WTC11 (cell line): ENCODE results near the gene LRRC28. TPM values are rescaled to one million over a fixed set of nuclear protein-coding genes. Genes with fewer than 3 reads are reported as not detected.
A peak's percentile ranks its signal among the peaks of the same experiment; 100 is the strongest.

Source experiments
- ATAC-seq: fragments of 200-7000 bp; cut with Tn5 transposase; 2 replicates; pipeline ENCODE4 v1.10.0; 2021; ENCODE audit warnings: mild to moderate bottlenecking, moderate library complexity
- CTCF ChIA-PET: fragments of 300-600 bp; sonication (Branson Sonifier 250); formaldehyde crosslinking; loops from one replicate; lab custom pipeline; 2021; ENCODE audit warnings: antibody characterized with exemption; lab: Charles Lee
- POLR2A ChIA-PET: fragments of 350-600 bp; sonication (Branson Sonifier 250); formaldehyde crosslinking; loops from one replicate; lab custom pipeline; 2021; ENCODE audit warnings: antibody characterized with exemption; lab: Charles Lee
- DNase-seq: peaks from one replicate; pipeline ENCODE4 v3.0.0; 2021; ENCODE audit warnings: low spot score
- H3K27ac Mint-ChIP-seq: 2 replicates; pipeline ENCODE4 v1.8.0; 2021; ENCODE audit warnings: mixed read lengths
- H3K27me3 Mint-ChIP-seq: 2 replicates; pipeline ENCODE4 v1.8.0; 2021; ENCODE audit warnings: low read depth, mild to moderate bottlenecking, moderate library complexity, mixed read lengths
- H3K36me3 Mint-ChIP-seq: 2 replicates; pipeline ENCODE4 v1.8.0; 2021; ENCODE audit warnings: mixed read lengths
- H3K4me1 Mint-ChIP-seq: 2 replicates; pipeline ENCODE4 v1.8.0; 2022; ENCODE audit warnings: mixed read lengths
- H3K4me3 Mint-ChIP-seq: 2 replicates; pipeline ENCODE4 v1.8.0; 2021; ENCODE audit warnings: mild to moderate bottlenecking, moderate library complexity, mixed read lengths
- H3K9me3 Mint-ChIP-seq: 2 replicates; pipeline ENCODE4 v1.8.0; 2021; ENCODE audit warnings: mixed read lengths
- ATF3 ChIP-seq: sonication (generic); formaldehyde crosslinking; conservative IDR thresholded peaks from 2 replicates; pipeline ENCODE4 v1.8.1; 2022; ENCODE audit warnings: mild to moderate bottlenecking, missing genetic modification reagents
- CDX4 ChIP-seq: fragments of 250-450 bp; sonication (Bioruptor Pico); IDR thresholded peaks from 2 replicates; pipeline ENCODE4 v1.9.0; 2021; ENCODE audit warnings: moderate library complexity, mild to moderate bottlenecking, inconsistent platforms, borderline replicate concordance
- CTCF ChIP-seq: fragments of 200-600 bp; IDR thresholded peaks from 2 replicates; pipeline ENCODE4 v1.8.0; 2022; ENCODE audit warnings: antibody characterized with exemption
- FOXJ3 ChIP-seq: sonication (generic); formaldehyde crosslinking; IDR thresholded peaks from 2 replicates; pipeline ENCODE4 v1.9.0; 2021; ENCODE audit warnings: missing genetic modification reagents, mild to moderate bottlenecking, borderline replicate concordance
- MXD4 ChIP-seq: fragments of 250-450 bp; sonication (Bioruptor Pico); IDR thresholded peaks from 2 replicates; pipeline ENCODE4 v1.8.0; 2021; ENCODE audit warnings: mild to moderate bottlenecking, moderate library complexity, borderline replicate concordance
- NFATC4 ChIP-seq: fragments of 250-450 bp; sonication (Bioruptor Pico); IDR thresholded peaks from 2 replicates; pipeline ENCODE4 v1.9.0; 2021; ENCODE audit warnings: mild to moderate bottlenecking
- NFE2L1 ChIP-seq: sonication (generic); formaldehyde crosslinking; IDR thresholded peaks from 2 replicates; pipeline ENCODE4 v1.8.1; 2023; ENCODE audit warnings: missing genetic modification reagents
- SMAD3 ChIP-seq: sonication (generic); formaldehyde crosslinking; IDR thresholded peaks from 2 replicates; pipeline ENCODE4 v1.8.0; 2022; ENCODE audit warnings: missing genetic modification reagents, mild to moderate bottlenecking, borderline replicate concordance
- TEAD1 ChIP-seq: sonication (generic); formaldehyde crosslinking; IDR thresholded peaks from 2 replicates; pipeline ENCODE4 v1.8.0; 2022; ENCODE audit warnings: mild to moderate bottlenecking, missing genetic modification reagents
- TEAD4 ChIP-seq: sonication (generic); formaldehyde crosslinking; IDR thresholded peaks from 2 replicates; pipeline ENCODE4 v1.8.0; 2022; ENCODE audit warnings: mild to moderate bottlenecking, missing genetic modification reagents
- TP53 ChIP-seq: sonication (generic); formaldehyde crosslinking; IDR thresholded peaks from 2 replicates; pipeline ENCODE4 v1.8.1; 2023; ENCODE audit warnings: mild to moderate bottlenecking, missing genetic modification reagents
- ZNF121 ChIP-seq: sonication (generic); formaldehyde crosslinking; IDR thresholded peaks from 2 replicates; pipeline ENCODE4 v1.8.0; 2023; ENCODE audit warnings: missing genetic modification reagents
- ZNF232 ChIP-seq: sonication (generic); formaldehyde crosslinking; IDR thresholded peaks from 2 replicates; pipeline ENCODE4 v1.8.0; 2022; ENCODE audit warnings: mild to moderate bottlenecking, missing genetic modification reagents
- ZNF423 ChIP-seq: fragments of 250-450 bp; sonication (Bioruptor Pico); IDR thresholded peaks from 2 replicates; pipeline ENCODE4 v2.1.2; 2022; ENCODE audit warnings: mild to moderate bottlenecking, moderate library complexity
- ZNF671 ChIP-seq: fragments of 250-450 bp; sonication (Bioruptor Pico); IDR thresholded peaks from 2 replicates; pipeline ENCODE4 v1.8.0; 2021; ENCODE audit warnings: mild to moderate bottlenecking
- total RNA-seq: library from RNA; stranded (reverse); gene quantifications from 3 replicates; pipeline ENCODE4 v1.2.3, GENCODE V29; 2021
- TF ChIP-seq, protein P1 (sequence below): sonication (generic); formaldehyde crosslinking; IDR thresholded peaks from 2 replicates; pipeline ENCODE4 v1.8.1; 2022; ENCODE audit warnings: low read depth, mild to moderate bottlenecking, moderate library complexity, missing genetic modification reagents, borderline replicate concordance
- TF ChIP-seq, protein P2 (sequence below): sonication (generic); formaldehyde crosslinking; IDR thresholded peaks from 2 replicates; pipeline ENCODE4 v1.8.1; 2022; ENCODE audit warnings: missing genetic modification reagents, borderline replicate concordance
- TF ChIP-seq, protein P3 (sequence below): fragments of 250-450 bp; sonication (Bioruptor Pico); conservative IDR thresholded peaks from 2 replicates; pipeline ENCODE4 v1.9.0; 2021; ENCODE audit warnings: mild to moderate bottlenecking
- TF ChIP-seq, protein P4 (sequence below): fragments of 250-450 bp; sonication (Bioruptor Pico); IDR thresholded peaks from 2 replicates; pipeline ENCODE4 v1.8.0; 2021; ENCODE audit warnings: mild to moderate bottlenecking

LRRC28 gene
- total RNA-seq, 1 experiment from 2014 or later = 18.4 TPM

GRCh38 chr15:99212406-99212805 lies 38.9 kb upstream of the LRRC28 start:
- H3K4me3 Mint-ChIP-seq = no peak overlapping the region
- CTCF ChIA-PET = interaction anchor here (0.7 kb wide), 1 partner anchor 299 kb away, joined by 4 read pairs; no protein-coding TSS in a partner anchor
- no peak for ATAC-seq

GRCh38 chr15:99213187-99213811 lies 38.0 kb upstream of the LRRC28 start:
- no peak overlapping the region for H3K27ac Mint-ChIP-seq
- TF ChIP-seq CTCF = peak; percentile 31; the same call in 1 of the 2 replicates
- TF ChIP-seq NFATC4 = no peak
- H3K4me3 Mint-ChIP-seq = no peak overlapping the region
- peak; percentile 77 for ATAC-seq
- H3K36me3 Mint-ChIP-seq = peaks cover 12% of the 10 kb centered on the region
- CTCF ChIA-PET = interaction anchor here (0.6 to 3.4 kb wide), 4 partner anchors 108 to 520 kb away, joined by 3 to 10 read pairs (median 5); partner anchors contain the start of genes LYSMD4 and SYNM
- peak; percentile 76 for DNase-seq
- no peaks in the 10 kb centered on the region for H3K4me1 Mint-ChIP-seq
- H3K9me3 Mint-ChIP-seq = no peaks in the 10 kb centered on the region
- H3K27me3 Mint-ChIP-seq = no peaks in the 10 kb centered on the region
- POLR2A ChIA-PET = no interaction called here

More at GRCh38 chr15:99212406-99212805, 38.9 kb upstream of the LRRC28 start:
- TF ChIP-seq CDX4 = no peak
- TF ChIP-seq, protein P1, sequence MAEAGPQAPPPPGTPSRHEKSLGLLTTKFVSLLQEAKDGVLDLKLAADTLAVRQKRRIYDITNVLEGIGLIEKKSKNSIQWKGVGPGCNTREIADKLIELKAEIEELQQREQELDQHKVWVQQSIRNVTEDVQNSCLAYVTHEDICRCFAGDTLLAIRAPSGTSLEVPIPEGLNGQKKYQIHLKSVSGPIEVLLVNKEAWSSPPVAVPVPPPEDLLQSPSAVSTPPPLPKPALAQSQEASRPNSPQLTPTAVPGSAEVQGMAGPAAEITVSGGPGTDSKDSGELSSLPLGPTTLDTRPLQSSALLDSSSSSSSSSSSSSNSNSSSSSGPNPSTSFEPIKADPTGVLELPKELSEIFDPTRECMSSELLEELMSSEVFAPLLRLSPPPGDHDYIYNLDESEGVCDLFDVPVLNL (CRISPR knock-in tag) = no peak
- TF ChIP-seq, protein P2, sequence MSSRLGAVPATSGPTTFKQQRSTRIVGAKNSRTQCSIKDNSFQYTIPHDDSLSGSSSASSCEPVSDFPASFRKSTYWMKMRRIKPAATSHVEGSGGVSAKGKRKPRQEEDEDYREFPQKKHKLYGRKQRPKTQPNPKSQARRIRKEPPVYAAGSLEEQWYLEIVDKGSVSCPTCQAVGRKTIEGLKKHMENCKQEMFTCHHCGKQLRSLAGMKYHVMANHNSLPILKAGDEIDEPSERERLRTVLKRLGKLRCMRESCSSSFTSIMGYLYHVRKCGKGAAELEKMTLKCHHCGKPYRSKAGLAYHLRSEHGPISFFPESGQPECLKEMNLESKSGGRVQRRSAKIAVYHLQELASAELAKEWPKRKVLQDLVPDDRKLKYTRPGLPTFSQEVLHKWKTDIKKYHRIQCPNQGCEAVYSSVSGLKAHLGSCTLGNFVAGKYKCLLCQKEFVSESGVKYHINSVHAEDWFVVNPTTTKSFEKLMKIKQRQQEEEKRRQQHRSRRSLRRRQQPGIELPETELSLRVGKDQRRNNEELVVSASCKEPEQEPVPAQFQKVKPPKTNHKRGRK (CRISPR knock-in tag) = no peak
- TF ChIP-seq ZNF671 = no peak
- TF ChIP-seq ZNF232 (CRISPR knock-in tag) = no peak
- TF ChIP-seq NFE2L1 (CRISPR knock-in tag) = no peak
- TF ChIP-seq, protein P3, sequence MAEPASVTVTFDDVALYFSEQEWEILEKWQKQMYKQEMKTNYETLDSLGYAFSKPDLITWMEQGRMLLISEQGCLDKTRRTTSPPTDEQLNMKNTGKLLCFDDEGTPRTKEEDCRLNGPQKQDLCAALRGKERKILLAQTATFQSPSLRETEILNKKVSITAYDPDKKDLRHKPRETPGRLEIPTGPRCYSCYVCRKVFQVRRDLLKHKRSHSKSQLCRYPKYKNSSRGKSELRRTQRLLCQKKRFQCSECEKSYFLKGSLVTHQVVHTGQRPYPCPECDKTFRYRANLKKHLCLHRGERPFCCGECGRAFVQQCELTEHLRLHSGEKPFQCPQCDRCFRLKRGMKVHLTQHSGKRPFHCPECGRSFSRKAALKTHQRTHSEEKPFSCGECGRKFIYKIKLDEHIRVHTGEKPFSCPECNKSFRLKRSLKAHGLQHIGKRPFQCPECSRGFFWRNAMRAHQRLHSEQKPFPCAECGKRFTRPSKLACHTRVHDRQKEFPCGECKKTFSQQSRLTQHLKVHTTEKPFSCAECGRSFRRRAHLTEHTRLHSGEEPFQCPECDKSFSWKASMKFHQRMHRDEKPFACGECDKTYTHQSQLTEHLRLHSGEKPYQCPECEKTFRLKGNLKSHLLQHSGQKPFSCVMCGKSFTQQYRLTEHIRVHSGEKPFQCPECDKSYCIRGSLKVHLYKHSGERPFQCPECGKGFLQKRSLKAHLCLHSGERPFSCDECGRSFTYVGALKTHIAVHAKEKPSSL (CRISPR knock-in tag) = no peak
- no peak for TF ChIP-seq MXD4 (CRISPR knock-in tag)
- no peak for TF ChIP-seq ATF3 (CRISPR knock-in tag)
- no peak for TF ChIP-seq FOXJ3 (CRISPR knock-in tag)
- TF ChIP-seq, protein P4, sequence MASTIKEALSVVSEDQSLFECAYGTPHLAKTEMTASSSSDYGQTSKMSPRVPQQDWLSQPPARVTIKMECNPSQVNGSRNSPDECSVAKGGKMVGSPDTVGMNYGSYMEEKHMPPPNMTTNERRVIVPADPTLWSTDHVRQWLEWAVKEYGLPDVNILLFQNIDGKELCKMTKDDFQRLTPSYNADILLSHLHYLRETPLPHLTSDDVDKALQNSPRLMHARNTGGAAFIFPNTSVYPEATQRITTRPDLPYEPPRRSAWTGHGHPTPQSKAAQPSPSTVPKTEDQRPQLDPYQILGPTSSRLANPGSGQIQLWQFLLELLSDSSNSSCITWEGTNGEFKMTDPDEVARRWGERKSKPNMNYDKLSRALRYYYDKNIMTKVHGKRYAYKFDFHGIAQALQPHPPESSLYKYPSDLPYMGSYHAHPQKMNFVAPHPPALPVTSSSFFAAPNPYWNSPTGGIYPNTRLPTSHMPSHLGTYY = no peak
- no peak for TF ChIP-seq ZNF121 (CRISPR knock-in tag)
- no peak for TF ChIP-seq ZNF423 (CRISPR knock-in tag)
- TF ChIP-seq TP53 (CRISPR knock-in tag) = no peak
- TF ChIP-seq TEAD4 (CRISPR knock-in tag) = no peak
- TF ChIP-seq TEAD1 (CRISPR knock-in tag) = no peak
- no peak for TF ChIP-seq SMAD3 (CRISPR knock-in tag)
- TF ChIP-seq, all 79 proteins: peak for 0
- H3K27me3 Mint-ChIP-seq = no peaks in the 10 kb centered on the region
- no peaks in the 10 kb centered on the region for H3K4me1 Mint-ChIP-seq
- POLR2A ChIA-PET = no interaction called here
- H3K9me3 Mint-ChIP-seq = no peaks in the 10 kb centered on the region
- no peak for DNase-seq
- no peak overlapping the region for H3K27ac Mint-ChIP-seq
- H3K36me3 Mint-ChIP-seq = peaks cover 4% of the 10 kb centered on the region
